Right atrium auricular region (tissue), 2 donors: ENCODE data around the gene ASS1. TPM values are rescaled to one million over a fixed set of nuclear protein-coding genes. Genes with fewer than 3 reads are reported as not detected.

Experiments used
- DNase-seq: peaks from one replicate; pipeline ENCODE4 v3.0.0-alpha.2; 2019; ENCODE audit warnings: low spot score
- H3K27ac ChIP-seq, 2 donors: fragments of 200-600 bp; sonication (generic); 1 replicate in 1 of 2; 2 replicates in 1 of 2; pipeline ENCODE4 v1.5.1; 2016 to 2019
- H3K27me3 ChIP-seq, 2 donors: fragments of 200-600 bp; sonication (generic); one replicate each; pipeline versions ENCODE4 v1.5.1 to v1.6.0; 2017 to 2019
- H3K36me3 ChIP-seq: fragments of 200-600 bp; sonication (generic); one replicate; pipeline ENCODE4 v1.5.1; 2016
- H3K4me1 ChIP-seq, 2 donors: fragments of 200-600 bp; sonication (generic); one replicate each; pipeline versions ENCODE4 v1.5.1 to v1.6.0; 2017 to 2019
- H3K4me3 ChIP-seq, 2 donors: fragments of 200-600 bp; sonication (generic); 1 replicate in 1 of 2; 2 replicates in 1 of 2; pipeline ENCODE4 v1.5.1; 2017 to 2019; ENCODE audit warnings: mild to moderate bottlenecking in 1 of 2, moderate library complexity in 1 of 2
- H3K9me3 ChIP-seq, 2 donors: fragments of 200-600 bp; sonication (generic); one replicate each; pipeline ENCODE4 v1.5.1; 2019
- total RNA-seq, 2 donors: library from RNA; depleted of rRNA; stranded (reverse); fragments of >200 nt; gene quantifications; one replicate each; pipeline ENCODE4 v1.1.0, GENCODE V29; 2016
- TF ChIP-seq, protein P1 (sequence below), 2 donors: fragments of 200-600 bp; sonication (generic); IDR thresholded peaks; one replicate each; pipeline ENCODE4 v1.5.1; 2019; ENCODE audit warnings: antibody characterized with exemption in 2 of 2

Gene ASS1
- total RNA-seq, 2 donors from 2014 or later = 75.3 to 110 TPM

DNA sequence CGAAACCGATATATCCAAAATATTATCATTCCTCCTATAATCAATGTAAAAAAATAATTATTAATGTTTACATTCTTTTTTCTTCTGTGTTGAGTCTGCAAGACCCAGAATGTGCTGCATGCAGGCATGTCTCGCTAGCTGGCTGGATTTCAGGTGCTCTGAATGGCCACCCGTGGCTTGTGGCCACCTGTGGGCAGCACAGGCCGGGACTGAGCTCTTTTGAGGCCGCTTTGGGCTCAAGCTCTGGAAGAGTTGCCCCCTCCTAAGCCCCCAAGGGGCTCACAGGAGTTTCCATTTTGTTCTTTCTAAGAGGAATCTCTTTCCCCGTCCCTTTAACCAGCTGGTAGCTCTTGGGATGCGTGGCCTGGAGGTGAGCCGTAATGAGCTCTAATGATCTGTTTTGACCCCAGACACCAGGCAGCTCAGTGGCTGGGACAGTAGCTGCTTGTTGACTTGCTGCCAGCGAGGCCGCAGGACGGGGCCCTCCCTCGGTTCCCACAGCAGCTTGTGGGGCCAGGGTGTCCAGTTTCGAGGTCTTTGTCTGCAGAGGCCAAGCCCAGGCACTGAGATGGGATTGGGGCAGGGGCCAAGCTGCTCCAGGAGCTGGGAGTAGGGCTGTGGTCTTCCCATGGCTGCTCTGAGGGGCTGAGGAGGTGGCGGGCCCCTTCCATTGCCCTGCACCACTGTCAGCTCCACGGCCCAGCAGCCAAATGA, 20.8 kb downstream of the ASS1 start:
- H3K27ac ChIP-seq = no peak overlapping the region
- DNase-seq = no peak
- TF ChIP-seq, protein P1, sequence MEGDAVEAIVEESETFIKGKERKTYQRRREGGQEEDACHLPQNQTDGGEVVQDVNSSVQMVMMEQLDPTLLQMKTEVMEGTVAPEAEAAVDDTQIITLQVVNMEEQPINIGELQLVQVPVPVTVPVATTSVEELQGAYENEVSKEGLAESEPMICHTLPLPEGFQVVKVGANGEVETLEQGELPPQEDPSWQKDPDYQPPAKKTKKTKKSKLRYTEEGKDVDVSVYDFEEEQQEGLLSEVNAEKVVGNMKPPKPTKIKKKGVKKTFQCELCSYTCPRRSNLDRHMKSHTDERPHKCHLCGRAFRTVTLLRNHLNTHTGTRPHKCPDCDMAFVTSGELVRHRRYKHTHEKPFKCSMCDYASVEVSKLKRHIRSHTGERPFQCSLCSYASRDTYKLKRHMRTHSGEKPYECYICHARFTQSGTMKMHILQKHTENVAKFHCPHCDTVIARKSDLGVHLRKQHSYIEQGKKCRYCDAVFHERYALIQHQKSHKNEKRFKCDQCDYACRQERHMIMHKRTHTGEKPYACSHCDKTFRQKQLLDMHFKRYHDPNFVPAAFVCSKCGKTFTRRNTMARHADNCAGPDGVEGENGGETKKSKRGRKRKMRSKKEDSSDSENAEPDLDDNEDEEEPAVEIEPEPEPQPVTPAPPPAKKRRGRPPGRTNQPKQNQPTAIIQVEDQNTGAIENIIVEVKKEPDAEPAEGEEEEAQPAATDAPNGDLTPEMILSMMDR (IDR thresholded peaks at IDR 0.05) = no peak
- no peaks in the 10 kb centered on the region for H3K9me3 ChIP-seq
- H3K27me3 ChIP-seq = no peaks in the 10 kb centered on the region
- no peak overlapping the region for H3K4me3 ChIP-seq
- peaks cover 23% of the 10 kb centered on the region for H3K36me3 ChIP-seq
- peaks cover 0 to 7% of the 10 kb centered on the region in 2 donors for H3K4me1 ChIP-seq

DNA sequence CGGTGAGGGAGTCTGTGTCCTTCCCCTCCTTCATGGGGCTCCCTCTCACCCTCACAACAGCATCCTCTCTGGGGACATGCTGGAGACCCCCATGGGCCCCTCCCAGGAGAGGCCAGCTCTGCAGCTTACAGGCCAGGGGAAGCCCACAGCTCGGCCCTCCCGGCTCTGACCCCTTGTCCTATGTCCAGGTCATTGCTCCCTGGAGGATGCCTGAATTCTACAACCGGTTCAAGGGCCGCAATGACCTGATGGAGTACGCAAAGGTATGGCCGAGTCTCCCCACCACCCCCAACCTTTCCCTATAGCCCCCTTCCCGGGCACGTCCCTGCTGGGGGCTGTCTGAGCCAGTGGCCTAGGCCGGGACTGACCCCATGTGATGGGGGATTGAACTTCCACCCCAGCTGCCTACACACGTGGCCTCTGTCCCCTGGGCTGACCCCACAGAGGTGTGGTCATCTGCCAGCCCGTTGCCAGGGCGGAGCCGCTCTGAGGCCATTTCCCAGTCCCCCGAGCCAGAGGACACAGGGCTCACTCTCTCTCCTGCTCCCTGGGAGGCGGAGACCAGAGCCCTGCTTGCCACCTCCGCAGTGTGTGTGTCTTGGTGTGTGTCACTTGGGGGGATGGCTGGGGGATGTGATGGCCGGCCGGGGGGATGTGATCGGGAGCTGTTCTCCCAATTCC, 21.9 kb downstream of the ASS1 start:
- Histone ChIP-seq H3K9me3 (no peaks in the 10 kb centered on the region), H3K27me3 (no peaks in the 10 kb centered on the region), H3K4me1 (no peaks in the 10 kb centered on the region), H3K27ac (no peak overlapping the region), H3K36me3 (peaks cover 33% of the 10 kb centered on the region), H3K4me3 (no peak overlapping the region)
- no peak for DNase-seq
- TF ChIP-seq, protein P1 (IDR thresholded peaks at IDR 0.05) = no peak

DNA sequence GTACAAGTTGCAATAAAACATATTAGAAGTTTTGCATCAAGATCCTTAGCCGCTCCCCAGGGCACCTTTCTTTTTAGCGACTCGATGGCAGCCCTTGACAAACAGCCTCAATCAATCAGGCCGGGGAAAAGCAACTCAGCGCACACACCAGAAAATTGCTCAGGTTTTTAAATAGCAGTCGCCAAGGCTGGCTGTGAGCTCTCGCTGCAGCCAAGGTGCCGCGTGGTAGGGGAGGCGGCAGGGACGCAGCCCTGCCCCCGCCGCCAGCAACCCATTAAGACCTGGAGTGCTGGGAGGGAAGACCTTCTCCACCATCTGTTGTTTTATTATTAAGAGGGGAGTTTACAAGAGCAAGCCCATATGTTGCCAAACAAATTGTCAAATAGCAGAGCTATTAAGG, 22.6 kb downstream of the ASS1 start:
- DNase-seq = no peak
- H3K4me3 ChIP-seq = no peak overlapping the region
- TF ChIP-seq, protein P1 (IDR thresholded peaks at IDR 0.05) = no peak
- H3K27ac ChIP-seq = no peak overlapping the region
- H3K36me3 ChIP-seq = peaks cover 33% of the 10 kb centered on the region
- no peaks in the 10 kb centered on the region for H3K9me3 ChIP-seq
- H3K27me3 ChIP-seq = no peaks in the 10 kb centered on the region
- H3K4me1 ChIP-seq = no peaks in the 10 kb centered on the region

DNA sequence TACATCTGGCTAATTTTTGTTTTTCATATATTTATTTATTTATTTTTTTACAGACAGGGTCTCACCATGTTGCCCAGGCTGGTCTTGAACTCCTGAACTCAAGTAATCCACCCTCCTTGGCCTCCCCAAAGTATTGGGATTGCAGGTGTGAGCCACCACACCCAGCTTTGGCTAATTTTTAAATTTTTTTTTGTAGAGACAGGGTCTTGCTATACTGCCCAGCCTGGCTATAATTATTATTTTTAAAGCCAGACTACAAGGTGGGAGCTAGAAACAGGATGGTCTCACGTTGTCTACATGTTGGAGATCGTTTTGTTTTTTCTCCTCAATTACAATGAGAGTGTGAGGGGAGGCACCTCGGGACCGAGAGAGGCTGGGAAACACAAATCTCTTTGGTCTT, 23.8 kb downstream of the ASS1 start:
- H3K4me3 ChIP-seq = no peak overlapping the region
- no peaks in the 10 kb centered on the region for H3K9me3 ChIP-seq
- H3K36me3 ChIP-seq = peaks cover 32% of the 10 kb centered on the region
- H3K27me3 ChIP-seq = no peaks in the 10 kb centered on the region
- H3K4me1 ChIP-seq = no peaks in the 10 kb centered on the region
- no peak overlapping the region for H3K27ac ChIP-seq
- TF ChIP-seq, protein P1 (IDR thresholded peaks at IDR 0.05) = no peak
- DNase-seq = no peak

DNA sequence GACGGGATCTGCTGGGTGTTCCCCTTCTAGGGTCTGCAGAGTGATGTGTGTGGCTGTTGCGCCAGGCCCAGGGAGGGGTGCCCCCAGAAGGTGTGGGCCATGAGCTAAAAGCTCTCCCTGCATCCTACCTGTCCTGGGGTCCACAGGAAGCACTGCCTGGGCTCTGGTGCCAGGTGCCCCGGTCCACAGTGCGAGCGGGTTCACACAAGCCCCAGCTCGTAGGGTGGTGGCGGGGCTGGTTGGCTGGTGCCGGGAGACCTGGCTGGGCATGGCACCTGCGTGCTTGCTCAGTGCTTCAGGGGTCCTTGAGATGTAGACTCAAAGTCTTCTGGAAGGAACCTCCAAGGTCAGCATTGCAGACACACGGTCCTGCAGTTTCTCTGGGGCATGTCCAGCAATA, 25.5 kb downstream of the ASS1 start:
- no peak for DNase-seq
- H3K4me3 ChIP-seq = no peak overlapping the region
- no peak overlapping the region for H3K27ac ChIP-seq
- H3K36me3 ChIP-seq = peaks cover 22% of the 10 kb centered on the region
- no peaks in the 10 kb centered on the region for H3K4me1 ChIP-seq
- H3K27me3 ChIP-seq = no peaks in the 10 kb centered on the region
- no peaks in the 10 kb centered on the region for H3K9me3 ChIP-seq
- TF ChIP-seq, protein P1 (IDR thresholded peaks at IDR 0.05) = no peak
